ENCODE results near the gene MCTP1.
A peak's percentile ranks its signal among the peaks of the same experiment; 100 is the strongest.
"Not testable (repeated sequence)": the region's sequence is repeated elsewhere in the genome, so short reads cannot be mapped to it uniquely, and the experiment has no call there.

The MCTP1 gene

DNA sequence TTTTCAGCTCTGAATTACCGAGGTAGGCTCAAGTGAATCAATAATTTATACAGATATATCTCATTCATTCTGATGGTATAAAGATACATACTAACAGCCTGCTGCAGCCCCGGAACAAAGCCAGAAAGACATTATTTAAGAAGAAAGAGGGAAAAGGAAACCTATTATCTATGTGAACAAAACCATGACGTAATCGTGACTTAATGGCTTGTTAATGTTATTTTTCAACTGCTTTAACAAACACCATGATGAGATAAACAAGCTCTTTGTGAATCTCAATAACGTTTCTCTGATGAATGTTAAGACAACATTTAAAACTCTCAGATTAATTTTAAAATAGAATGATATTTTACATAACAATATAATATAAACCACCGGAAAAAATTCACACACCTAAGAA lies 429.4 kb downstream of the MCTP1 start:
- DNase-seq = no peak

DNA sequence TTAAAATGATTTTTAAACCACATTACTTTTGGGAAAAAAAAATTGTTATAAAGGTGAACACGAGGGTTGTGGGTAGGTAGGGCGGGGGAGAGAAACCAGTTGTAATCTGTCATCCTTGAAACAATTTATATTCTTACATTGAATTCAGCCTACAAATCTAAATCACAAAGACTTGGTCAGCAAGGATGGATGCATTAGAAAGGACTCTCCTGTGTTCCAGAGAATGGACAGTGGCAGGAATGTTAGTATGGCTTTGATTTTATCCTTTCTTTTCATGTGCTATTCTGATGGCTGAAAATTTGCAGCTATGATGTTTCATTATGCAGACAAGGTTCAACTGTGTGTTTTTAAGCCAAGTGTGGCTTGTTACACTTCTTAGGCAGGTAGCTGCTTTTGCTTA lies 431.8 kb downstream of the MCTP1 start:
- DNase-seq = no peak

DNA sequence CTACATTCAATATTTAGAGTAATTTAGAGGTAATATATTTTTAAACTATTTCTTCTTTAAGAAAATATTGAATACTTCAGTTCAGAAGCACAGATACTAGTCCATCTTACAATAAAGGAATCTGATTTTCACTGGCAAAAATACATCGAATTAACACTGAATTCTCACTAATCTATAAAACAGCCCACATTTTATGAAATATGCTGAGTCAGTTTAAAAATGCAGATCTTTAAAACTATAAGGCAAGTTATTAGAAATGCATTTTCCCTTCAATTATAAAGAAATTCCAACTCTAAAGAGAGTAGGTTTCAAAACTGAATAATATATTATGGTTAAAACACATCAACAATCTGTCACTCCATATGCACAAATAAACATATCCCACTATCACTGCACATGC lies 433.9 kb downstream of the MCTP1 start:
- no peak for DNase-seq

DNA sequence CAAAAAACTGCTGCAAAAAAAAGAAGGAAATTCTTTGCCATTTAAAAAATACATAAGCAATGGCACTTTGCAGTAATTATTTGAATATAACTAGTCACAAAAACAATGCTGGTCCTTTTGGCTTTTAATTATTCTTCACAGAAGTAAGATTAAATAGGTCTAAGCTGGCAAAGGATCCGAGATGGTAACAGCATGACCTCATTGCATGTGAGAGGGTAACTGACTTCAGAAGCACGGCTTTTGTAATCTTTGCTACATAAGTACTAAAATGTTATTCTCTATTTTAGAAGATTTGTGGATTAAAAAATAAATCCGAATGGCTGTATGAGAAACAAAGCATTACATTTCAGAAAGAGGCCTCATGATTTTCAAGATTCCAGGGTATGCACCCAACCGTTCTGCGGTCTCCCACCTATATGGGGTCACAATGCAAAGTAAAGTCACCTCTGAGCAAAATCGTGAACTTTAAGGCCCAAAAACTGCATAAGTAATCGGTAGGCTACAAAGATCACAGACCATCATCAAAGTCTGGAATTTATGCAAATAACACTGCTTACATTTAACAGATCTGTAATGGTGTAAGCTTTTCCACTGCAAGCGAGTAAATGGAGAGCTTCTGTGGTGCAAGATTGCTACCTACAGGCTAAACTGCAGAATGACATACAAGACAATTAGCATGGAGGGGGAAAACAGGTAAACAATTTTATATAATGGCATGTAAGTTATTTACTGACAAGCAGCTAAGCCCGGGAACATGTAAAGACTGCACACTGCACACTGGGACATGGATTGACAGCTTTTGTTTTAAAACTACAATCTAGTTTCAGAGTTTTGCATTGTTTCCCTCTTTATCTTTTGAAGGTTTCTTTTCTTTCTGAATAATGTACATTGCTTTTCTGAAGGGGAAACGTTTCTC lies 434.8 kb downstream of the MCTP1 start:
- DNase-seq = peak; percentile 38

DNA sequence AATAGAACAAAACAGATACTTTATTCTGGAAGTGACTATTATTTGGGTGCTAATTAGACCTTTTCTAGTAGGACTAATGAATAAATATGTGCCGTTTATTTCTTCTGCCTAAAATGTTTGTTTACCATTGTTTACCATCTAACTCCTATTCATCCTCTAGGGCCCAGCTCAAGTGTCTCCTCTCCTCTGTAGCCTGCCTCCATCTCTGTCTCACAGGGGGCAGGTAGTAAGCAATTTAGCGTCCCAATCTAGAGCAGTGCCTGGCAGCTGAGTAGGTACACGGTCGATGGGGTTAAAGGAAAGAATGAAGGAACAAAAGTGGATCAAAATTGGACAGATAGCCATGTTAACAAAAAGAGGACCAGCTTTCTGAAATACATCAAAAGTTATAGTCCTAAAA lies 435.6 kb downstream of the MCTP1 start:
- no peak for DNase-seq

DNA sequence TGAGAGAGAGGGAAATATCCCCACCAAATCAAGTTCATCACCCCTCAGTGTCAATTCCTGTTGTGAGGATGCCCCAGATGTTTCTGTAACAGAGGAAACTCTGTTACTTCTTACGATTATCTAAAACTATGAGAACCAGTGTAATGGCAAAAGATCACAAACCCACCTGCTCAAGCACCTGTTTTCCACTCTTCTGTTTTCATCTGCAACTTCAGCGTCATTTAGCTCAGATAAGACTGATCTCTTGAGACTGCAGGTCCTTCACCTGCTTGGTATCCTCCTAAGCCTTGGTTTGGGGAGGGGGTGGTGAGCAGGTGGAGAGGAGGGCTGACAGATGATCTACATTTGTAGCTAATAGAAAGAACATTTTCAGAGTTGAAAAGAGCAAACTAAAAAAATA lies 437.2 kb downstream of the MCTP1 start:
- no peak for DNase-seq

DNA sequence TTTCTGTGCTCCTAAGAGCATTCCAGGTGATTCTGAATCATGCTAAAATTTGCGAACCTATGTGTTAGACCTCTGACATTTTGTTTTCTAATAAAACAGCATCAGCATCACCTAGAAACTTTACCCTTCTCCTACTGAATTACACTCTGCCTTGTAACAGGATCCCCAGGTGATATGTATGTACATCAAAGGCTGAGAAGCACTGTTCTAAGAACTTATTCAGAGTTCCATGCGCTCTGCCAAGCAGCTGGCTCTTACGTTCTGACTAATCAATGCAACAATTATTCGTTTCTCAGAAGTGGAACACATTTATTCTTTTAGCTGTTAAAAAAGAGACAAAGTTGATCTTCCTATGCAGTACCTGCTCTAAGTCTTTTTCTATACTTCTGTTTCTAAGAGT lies 437.9 kb downstream of the MCTP1 start:
- DNase-seq = no peak

DNA sequence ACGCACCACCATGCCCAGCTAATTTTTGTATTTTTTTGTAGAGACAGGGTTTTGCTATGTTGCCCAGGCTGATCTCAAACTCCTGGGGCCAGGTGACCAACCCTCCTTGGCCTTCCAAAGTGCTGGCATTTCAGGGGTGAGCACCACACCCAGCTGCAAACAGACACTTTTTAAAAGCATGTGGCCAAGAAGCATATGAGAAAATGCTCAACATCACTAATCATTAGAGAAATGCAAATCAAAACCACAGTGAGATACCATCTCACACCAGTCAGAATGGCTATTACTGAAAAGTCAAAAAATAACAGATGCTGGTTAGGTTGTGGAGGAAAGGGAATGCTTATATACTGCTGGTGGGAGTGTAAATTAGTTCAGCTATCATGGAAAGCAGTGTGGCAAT lies 439.2 kb downstream of the MCTP1 start:
- DNase-seq = not testable (repeated sequence)

DNA sequence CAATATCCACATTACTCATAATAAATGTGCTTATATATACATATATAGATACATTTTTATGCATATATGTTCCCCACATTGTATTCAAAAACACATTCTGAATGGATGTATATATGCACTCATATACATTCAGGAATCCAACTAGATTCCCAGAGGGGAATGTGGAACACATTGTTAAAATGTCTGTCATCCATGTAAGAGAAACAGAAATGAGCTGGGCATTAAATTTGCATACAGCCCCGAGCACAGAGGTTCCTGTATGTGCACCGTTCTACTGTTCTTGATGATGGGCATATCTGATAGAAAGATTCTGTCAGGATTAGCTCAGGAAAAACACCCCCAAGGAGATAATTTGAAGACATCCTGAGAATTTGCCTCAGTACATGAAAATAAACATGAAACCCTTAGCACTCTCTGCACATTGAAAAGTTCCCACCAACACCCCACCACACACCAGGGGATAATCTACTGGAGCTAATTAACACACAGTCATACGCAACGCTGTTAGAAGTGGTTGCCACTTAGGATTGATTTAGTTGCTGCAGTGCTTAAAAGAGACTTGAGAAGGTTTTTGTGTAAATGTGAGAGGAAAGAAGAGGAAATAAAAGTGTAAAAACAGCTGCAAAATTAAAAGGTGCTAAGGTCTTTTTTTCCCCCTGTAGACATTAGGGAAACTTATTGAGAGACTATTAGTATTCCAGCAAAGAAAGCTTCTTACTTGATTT lies 443.1 kb downstream of the MCTP1 start:
- DNase-seq = no peak

DNA sequence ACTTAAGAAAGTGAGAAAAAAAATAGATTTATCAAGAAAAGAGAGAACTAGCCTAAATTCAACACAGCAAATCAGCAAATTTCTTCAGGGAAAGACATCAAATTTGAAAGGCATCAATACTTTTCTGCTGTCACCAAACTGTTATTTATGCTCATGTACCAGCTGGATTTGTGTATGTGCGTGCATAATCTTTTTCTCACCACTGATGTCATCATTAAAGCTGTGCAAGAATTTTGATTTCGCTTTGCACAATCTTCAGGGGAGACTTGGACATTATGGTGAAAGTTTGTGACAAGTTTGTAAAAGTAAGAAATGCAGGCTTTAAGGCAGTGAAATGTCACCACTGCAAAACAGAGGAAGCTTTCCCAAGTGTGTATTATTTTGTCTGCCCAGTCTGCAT lies 451.0 kb downstream of the MCTP1 start:
- DNase-seq = no peak

DNA sequence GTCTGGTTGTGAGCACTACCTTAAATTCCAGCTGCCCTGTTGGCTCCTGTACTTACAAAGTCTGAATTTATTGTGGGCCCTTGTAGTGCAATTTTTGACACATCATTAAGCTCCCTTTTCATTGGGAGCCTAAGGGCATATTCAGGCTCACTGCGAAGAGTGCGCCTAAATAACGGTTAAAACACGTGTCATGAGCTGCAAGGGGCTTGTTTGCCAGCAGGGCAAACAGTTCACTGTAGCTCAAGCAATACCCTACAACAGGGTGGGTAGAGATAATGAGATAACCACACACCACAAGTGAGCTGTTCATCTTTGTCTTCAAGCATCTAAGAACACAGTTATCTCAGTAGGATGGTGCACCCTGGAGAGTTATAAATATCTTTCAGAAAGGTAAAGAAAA lies 452.2 kb downstream of the MCTP1 start:
- DNase-seq = no peak

DNA sequence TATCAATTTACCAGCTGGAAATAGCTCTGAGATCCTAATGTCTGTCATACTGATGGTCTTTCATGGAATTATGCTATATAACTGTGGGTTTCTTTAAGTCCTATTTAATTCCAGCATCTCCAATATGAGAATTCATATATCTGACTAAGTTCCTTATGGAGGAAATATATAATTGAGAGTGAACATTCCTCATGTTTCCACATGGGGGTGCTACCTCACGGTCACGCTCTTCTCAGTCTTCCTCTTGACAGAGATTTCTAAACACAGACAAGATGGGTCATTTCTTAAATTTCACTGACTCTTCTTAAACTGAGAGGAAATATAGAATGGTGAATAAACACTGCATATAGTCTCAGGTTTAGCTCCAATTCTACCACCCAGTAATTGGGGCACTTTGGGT lies 454.4 kb downstream of the MCTP1 start:
- no peak for DNase-seq

DNA sequence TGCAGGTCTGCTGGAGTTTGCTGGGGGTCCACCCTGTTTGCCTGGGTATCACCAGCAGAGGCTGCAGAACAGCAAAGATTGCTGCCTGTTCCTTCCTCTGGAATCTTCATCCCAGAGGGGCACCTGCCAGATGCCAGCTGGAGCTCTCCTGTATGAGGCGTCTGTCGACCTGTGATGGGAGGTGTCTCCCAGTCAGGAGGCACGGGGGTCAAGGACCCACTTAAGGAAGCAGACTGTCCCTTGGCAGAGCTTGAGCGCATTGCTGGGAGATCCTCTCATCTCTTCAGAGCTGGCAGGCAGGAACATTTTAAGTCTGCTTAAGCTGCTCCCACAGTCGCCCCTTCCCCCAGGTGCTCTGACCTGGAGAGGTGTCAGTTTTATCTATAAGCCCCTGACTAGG lies 456.7 kb downstream of the MCTP1 start:
- not testable (repeated sequence) for DNase-seq

DNA sequence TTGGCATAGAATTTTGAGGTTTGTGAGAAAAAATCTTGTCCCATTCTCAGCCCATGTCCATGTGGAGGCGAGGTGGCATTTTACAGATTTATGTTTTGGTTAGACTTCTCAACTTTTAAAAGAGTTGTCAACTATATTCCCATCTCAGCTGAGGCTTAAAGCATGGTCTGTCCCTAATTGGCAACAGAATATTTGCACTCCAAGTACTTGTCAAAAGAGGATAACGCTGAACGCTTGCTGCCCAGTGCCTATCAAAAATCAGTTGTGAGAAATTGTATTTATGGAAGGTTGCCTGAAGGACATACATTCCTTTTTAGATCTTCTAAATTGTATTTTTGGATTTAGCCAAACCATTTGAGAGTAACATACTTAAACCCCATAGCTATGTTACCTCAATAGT lies 464.4 kb downstream of the MCTP1 start:
- no peak for DNase-seq

DNA sequence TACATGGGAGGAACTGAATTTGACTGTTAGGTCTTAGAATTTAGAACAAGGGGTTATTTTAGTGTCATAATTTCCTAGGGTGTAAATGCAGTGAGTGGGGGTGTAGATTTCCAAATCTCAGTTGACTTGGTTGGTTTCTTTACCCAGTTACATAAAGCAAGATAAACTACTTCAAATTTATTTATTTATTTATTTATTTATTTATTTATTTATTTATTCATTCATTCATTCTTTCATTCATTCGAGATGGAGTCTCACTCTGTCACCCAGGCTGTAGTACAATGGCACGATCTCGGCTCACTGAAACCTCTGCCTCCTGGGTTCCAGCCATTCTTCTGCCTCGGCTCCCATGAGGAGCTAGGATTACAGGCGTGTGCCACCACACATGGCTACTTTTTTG lies 466.0 kb downstream of the MCTP1 start:
- DNase-seq = no peak

DNA sequence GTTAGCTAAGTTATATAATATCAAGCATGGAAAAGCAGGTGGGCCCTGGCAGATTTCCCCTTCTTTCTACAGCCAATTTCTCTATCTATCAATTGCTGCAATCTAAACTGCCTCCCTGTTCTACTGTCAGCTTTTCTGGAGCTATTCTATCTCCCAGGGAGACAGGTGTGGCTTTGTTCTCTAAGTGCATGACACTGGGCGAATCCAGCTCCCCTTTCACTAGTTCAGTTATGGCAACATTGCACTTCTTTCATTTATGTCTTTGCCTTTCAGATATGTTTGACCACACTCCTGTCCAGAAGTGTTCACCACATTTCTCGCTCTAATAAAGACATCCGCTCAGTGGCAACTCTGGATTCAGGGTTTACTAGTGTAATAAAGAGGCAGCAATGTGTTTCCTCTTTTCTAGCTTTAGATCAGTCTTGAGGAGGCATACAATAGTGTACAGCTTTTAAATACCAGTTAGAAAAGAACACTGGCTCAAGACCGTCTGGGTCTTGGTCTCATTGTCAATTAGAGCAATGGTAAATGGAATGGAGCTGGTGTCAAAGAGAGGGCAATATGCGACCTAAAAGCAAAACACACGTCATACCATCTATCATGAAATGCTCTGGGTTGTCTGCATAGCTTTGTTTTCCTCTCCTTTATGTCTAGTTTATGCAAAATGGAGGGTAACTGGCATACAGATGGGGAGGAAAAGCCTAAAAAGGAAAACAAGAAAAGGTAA lies 469.4 kb downstream of the MCTP1 start:
- no peak for DNase-seq

DNA sequence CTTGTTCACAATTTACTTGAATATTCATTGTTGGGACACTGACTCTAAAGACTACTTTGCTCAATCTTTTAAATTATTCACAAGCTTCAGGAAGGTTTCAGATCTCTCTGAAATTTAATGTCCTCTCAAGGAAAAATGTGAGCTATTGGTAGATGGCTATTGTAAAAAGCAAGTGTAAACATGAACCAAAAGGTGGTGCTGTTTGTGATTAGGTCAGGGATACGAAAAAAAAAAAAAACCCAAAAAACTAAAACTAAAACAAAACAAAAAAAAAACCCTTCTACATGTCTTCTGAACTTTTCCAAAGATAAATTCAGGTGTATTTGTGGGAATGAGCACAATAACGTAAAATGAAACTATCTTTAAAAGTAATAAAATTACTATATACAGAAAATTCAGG lies 472.7 kb downstream of the MCTP1 start:
- DNase-seq = no peak

DNA sequence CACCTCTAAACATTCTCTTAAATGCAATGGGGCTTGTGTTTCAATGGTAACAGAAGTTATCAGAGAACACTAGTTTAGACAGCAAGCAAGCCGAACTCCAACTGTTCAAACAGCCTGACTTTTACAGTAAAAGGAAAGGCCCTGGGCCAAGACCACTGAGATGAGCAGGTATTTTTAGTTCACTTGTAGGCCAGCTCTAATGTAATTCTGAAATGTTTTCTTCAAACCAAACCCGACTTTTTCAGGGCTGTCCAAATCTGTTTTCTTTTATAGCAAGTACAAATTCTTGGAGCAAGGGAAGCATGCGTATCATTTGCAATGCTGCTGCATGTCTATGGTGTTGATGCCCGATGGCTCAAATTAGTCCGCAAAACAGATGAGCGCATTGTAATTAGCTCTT lies 473.6 kb downstream of the MCTP1 start:
- no peak for DNase-seq

DNA sequence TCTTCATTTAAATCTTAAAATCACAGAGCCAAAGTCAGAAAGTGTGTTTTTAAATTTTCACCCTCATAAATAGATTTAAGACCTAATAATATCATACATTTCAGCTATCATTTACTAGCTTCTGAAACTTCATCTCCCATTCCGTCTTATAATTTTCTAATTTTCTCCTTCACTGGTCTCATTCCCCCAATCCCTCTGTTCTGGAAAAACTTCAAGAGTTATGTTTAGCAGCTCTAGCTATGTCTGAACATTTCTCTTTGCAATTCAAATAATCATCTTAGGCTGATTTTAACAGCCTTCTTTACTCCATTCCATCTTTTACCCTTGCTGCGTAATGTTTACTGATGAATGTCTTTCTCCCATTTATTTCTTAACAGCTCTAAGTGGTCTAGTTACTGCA lies 474.0 kb downstream of the MCTP1 start:
- DNase-seq = no peak

DNA sequence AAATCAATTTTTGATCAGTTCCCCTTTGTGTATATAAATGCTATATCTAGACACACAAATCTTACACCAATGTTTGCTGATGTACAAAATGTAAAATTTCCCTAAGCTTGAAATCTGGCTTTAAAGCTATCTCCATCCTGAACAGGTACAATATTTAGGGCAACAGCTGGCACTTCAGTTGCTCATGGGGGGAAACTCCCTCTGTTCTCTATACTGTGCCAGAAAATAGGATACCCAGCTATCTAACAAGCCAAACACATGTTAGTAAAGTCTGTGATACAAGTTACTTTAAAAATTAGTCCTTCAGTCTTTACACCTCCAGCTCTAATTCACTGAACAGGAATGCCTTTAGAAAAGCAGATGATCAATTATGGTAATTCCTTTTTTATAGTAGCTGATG lies 474.6 kb downstream of the MCTP1 start:
- no peak for DNase-seq

DNA sequence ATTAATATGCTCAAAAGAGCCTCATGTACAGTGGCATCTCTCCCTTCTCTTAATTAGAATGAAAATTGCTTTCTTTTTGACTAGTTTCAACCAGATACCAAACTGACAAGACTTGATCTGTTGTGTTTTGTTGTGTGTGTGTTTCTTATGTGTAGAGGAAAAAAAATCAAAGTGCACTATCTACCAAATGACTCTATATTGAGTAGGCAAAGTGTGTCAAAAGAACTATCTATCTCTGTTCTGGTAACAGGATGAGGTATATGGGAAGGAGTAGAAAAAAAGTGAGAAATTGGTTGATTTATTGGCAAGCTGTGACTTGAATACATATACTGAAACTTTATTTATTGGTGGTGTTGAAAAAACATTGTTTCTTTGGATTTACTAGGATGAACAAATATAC lies 476.4 kb downstream of the MCTP1 start:
- DNase-seq = no peak

DNA sequence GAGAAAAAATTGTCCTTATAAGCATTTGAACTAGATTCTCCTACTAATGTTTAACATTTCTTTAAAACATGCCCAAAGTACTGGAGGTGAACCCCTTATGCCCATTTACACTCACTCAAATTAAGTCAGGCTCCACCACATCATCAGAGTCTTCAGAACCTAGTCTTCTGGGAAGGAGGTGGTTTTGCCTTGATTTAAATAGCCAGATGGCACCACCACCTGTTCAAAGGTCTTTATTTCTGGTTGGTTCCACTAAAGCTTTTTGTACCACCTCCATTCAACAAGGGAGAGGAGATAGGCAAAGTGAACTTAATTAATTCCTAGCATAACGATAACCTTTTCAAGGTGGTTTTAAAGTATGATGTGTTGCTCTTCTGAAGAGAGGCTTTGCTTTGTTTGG lies 476.9 kb downstream of the MCTP1 start:
- no peak for DNase-seq

DNA sequence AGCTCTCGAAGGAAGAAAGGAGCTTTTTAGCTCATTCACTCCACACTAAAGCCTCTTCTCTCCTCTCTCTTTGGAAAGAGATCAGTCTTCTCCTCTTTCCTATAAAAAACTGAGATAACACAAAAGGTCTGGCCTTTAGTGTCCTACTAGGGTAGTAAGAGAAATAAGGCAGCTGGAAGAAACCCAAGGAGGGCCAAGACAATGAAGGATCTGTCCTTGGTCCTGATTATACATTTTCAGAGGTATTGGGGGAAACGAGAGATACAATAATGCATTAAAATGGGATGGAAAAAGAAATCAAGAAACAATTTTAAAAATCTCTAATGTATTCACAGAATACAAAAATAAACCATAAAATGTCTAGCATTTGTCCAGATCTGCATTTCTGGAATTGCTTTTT lies 482.4 kb downstream of the MCTP1 start:
- no peak for DNase-seq

DNA sequence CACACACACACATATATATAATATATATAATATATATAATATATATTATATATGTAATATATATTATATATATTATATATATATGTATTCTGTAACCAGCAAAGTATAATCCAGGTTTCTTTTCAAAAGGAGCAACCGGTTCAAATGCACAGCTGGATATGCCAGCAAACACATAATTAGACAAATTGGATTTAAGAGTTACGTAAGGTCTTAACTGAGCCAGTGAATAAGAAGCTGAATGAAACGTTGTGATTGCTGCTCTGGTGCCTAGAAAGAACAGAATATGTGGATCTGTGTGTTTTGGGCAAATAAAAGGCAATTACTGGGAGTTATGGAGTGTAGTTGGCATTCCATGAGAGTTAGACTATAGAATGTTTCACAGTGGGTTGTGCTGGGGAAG lies 488.3 kb downstream of the MCTP1 start:
- DNase-seq = no peak
